ENCODE measurements around the gene RAB31.

Gene RAB31

GRCh38 chr18:9792565-9793245, 84.6 kb downstream of the RAB31 start:
- H3K9ac ChIP-seq: no peak overlapping the region
- no peaks in the 10 kb centered on the region for H3K27me3 ChIP-seq (ENCODE audit: control insufficient read depth, insufficient read depth, low read length)
- H3K79me2 ChIP-seq: no peaks in the 10 kb centered on the region
- H3K4me2 ChIP-seq (ENCODE audit: low read length): no peak overlapping the region
- no peak overlapping the region for H3K4me3 ChIP-seq (ENCODE audit: low read depth, low read length)
- peak; percentile 28 for TF ChIP-seq CTCF (IDR thresholded peaks at IDR 0.05)
- H3K9me3 ChIP-seq (ENCODE audit: control insufficient read depth, low read length): no peaks in the 10 kb centered on the region
- no peak overlapping the region for H3K27ac ChIP-seq
- no peaks in the 10 kb centered on the region for H3K36me3 ChIP-seq (ENCODE audit: control insufficient read depth, insufficient read depth, low read length)
- no peak overlapping the region for H2AFZ ChIP-seq
- no peaks in the 10 kb centered on the region for H3K4me1 ChIP-seq

DNA sequence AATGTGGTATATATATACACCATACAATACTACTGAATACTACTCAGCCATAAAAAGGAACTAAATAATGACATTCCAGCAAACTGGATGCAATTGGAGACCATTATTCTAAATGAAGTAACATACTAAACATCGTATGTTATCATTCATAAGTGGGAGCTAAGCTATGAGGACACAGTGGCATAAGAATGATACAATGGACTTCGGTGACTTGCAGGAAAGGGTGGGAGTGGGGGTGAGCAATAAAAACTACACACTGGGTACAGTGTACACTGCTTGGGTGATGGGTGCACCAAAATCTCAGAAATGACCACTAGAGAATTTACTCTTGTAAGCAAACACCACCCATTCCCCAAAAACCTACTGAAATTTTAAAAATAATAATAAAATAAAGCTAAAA, 87.9 kb downstream of the RAB31 start:
- Histone ChIP-seq H3K4me3 (ENCODE audit: low read depth, low read length) (no peak overlapping the region), H3K4me1 (no peaks in the 10 kb centered on the region), H3K79me2 (no peaks in the 10 kb centered on the region), H3K4me2 (ENCODE audit: low read length) (no peak overlapping the region), H3K27ac (no peak overlapping the region), H3K27me3 (ENCODE audit: control insufficient read depth, insufficient read depth, low read length) (no peaks in the 10 kb centered on the region), H2AFZ (no peak overlapping the region), H3K9ac (no peak overlapping the region), H3K9me3 (ENCODE audit: control insufficient read depth, low read length) (no peaks in the 10 kb centered on the region), H3K36me3 (ENCODE audit: control insufficient read depth, insufficient read depth, low read length) (no peaks in the 10 kb centered on the region)
- no peak for TF ChIP-seq CTCF (IDR thresholded peaks at IDR 0.05)

GRCh38 chr18:9796935-9797549, 88.9 kb downstream of the RAB31 start:
- Histone ChIP-seq H3K27me3 (ENCODE audit: control insufficient read depth, insufficient read depth, low read length) (no peaks in the 10 kb centered on the region), H3K4me2 (ENCODE audit: low read length) (no peak overlapping the region), H3K9me3 (ENCODE audit: control insufficient read depth, low read length) (no peaks in the 10 kb centered on the region), H3K27ac (no peak overlapping the region), H3K9ac (no peak overlapping the region), H2AFZ (no peak overlapping the region), H3K79me2 (no peaks in the 10 kb centered on the region), H3K36me3 (ENCODE audit: control insufficient read depth, insufficient read depth, low read length) (no peaks in the 10 kb centered on the region), H3K4me1 (no peaks in the 10 kb centered on the region), H3K4me3 (ENCODE audit: low read depth, low read length) (no peak overlapping the region)
- no peak for TF ChIP-seq CTCF (IDR thresholded peaks at IDR 0.05)

DNA sequence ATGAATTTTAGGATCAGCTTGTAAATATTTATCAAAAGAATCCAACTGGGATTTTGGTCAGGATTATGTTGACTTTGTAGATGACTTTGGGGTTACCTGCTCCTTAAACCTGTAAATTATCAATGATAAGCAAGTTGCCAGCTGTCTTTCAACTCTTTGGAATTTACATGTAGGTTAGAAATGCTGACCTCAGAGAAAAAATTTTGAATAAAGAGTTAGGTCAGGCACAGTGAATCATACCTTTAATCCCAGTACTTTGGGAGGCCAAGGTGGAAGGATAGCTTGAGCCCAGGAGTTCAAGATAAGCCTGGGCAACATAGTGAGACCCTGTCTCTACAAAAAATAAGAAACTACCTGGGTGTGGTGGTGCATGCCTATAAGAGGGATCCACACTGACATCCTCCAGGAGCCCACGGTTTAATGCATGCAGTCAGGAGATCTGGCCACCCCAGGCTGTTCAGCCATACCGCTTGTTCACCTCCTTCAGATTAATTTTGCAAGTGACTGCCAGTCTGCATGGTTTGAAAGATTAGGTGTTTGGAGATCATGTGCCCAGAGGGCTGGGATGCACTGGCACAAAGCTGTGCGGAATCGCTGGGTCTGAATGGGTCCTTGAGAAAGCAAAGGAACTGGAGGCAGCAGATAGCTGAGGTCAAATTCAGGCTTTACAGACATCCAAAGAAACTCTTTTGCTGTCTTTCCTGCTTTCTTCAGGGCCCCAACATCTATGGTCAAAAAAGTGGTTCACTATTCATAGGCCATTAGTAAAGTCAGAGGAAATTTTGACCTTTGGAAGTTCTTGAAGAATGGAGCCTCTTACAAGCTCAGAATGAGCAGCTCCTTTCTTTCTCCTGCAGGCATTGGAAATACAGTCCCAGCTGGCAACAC, 94.3 kb downstream of the RAB31 start:
- Histone ChIP-seq H3K9ac (no peak overlapping the region), H3K27ac (no peak overlapping the region), H3K9me3 (ENCODE audit: control insufficient read depth, low read length) (no peaks in the 10 kb centered on the region), H3K4me1 (peaks cover 15% of the 10 kb centered on the region), H3K4me2 (ENCODE audit: low read length) (no peak overlapping the region), H3K27me3 (ENCODE audit: control insufficient read depth, insufficient read depth, low read length) (no peaks in the 10 kb centered on the region), H2AFZ (no peak overlapping the region), H3K79me2 (no peaks in the 10 kb centered on the region), H3K4me3 (ENCODE audit: low read depth, low read length) (no peak overlapping the region), H3K36me3 (ENCODE audit: control insufficient read depth, insufficient read depth, low read length) (no peaks in the 10 kb centered on the region)
- TF ChIP-seq CTCF (IDR thresholded peaks at IDR 0.05): no peak
